ENCODE data around the gene RNF187.
A peak's percentile ranks its signal among the peaks of the same experiment; 100 is the strongest.

DNA sequence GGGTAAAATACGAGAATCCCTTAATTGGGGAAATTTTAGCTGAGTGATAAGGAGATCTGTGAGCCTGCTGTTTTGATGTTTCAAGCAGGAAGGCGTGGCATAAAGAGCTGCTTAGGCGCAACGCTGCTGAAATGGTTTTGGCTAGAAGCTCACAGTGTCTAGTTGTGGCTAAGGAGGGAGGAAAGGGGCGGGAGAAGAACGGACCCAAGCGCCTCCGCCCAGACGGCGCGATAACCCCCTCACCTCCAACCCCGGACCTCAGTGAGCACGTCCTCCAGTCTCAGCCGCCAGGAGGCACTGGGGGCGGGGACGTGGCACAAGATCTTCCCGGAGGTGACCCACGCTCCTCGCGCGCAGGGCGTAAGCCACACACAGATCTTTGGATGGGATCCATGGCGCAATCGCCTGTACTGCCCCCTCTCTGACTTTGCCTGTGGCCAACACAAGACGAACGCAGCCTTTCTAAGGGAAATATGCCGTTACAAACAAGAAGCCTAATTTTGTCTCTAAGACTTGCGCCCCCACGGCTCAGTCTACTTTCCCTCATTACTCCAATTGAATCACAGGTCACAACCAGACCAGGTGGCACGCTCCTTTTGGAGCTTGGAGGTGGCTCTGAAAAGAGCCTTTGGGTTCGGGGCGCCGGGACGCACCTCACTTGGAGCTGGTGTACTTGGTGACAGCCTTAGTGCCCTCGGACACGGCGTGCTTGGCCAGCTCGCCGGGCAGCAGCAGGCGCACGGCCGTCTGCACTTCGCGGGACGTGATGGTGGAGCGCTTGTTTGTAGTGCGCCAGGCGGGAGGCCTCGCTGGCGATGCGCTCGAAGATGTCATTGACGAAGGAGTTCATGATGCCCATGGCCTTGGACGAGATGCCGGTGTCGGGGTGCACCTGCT is 23.4 kb upstream of the RNF187 start:
- TF ChIP-seq GATA2 (IDR thresholded peaks at IDR 0.05; ENCODE audit: low read depth, low read length) (peak; percentile 12; the same call in 1 of the 2 replicates), GATA3 (IDR thresholded peaks at IDR 0.05; ENCODE audit: low read depth, low read length) (no peak)

Measured in SH-SY5Y (cell line).